Panc1 (cell line): Measurements from ENCODE around the gene SHISA7.

Experiments used
- POLR2AphosphoS5 ChIP-seq: IDR thresholded peaks from 2 replicates; pipeline ENCODE4 v1.6.1; 2012; ENCODE audit warnings: mild to moderate bottlenecking, low read depth, low read length, moderate library complexity
- REST ChIP-seq, 2 experiments: IDR thresholded peaks; 2 replicates each; pipeline ENCODE4 v1.6.1; 2011 to 2012; ENCODE audit warnings: low read depth in 2 of 2, control low read depth in 1 of 2, low read length in 1 of 2, mild to moderate bottlenecking in 1 of 2, moderate library complexity in 1 of 2; ENCODE audit not compliant: insufficient read depth in 1 of 2
- SIN3A ChIP-seq: IDR thresholded peaks from 2 replicates; pipeline ENCODE4 v1.6.1; 2012; ENCODE audit warnings: low read depth, mild to moderate bottlenecking, low read length, moderate library complexity, borderline replicate concordance; ENCODE audit not compliant: insufficient read depth
- TCF7L2 ChIP-seq: IDR thresholded peaks from 2 replicates; pipeline ENCODE4 v1.6.1; 2011; ENCODE audit warnings: mild to moderate bottlenecking, low read depth, low read length, inconsistent platforms
- TF ChIP-seq, protein P1 (sequence below): fragments of 450-650 bp; IDR thresholded peaks from 2 replicates; pipeline ENCODE4 v1.5.1; 2017; ENCODE audit warnings: mild to moderate bottlenecking

- TF ChIP-seq, protein P1, sequence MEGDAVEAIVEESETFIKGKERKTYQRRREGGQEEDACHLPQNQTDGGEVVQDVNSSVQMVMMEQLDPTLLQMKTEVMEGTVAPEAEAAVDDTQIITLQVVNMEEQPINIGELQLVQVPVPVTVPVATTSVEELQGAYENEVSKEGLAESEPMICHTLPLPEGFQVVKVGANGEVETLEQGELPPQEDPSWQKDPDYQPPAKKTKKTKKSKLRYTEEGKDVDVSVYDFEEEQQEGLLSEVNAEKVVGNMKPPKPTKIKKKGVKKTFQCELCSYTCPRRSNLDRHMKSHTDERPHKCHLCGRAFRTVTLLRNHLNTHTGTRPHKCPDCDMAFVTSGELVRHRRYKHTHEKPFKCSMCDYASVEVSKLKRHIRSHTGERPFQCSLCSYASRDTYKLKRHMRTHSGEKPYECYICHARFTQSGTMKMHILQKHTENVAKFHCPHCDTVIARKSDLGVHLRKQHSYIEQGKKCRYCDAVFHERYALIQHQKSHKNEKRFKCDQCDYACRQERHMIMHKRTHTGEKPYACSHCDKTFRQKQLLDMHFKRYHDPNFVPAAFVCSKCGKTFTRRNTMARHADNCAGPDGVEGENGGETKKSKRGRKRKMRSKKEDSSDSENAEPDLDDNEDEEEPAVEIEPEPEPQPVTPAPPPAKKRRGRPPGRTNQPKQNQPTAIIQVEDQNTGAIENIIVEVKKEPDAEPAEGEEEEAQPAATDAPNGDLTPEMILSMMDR: no peak
- TF ChIP-seq SIN3A (no peak), POLR2AphosphoS5 (no peak), TCF7L2 (no peak), REST (IDR thresholded peaks at IDR 0.05; ENCODE audit: insufficient read depth in 1 of 2, low read depth in 2 of 2, low read length in 1 of 2) (no peak)
Measured at GRCh38 chr19:55485439-55486011, 42.4 kb upstream of the SHISA7 start.
